Right kidney (tissue), 1 donor: ENCODE results near the gene GTF2B.
"Not testable (repeated sequence)": the region's sequence is repeated elsewhere in the genome, so short reads cannot be mapped to it uniquely, and the experiment has no call there.

Experiments used
- DNase-seq: peaks from one replicate; pipeline ENCODE4 v3.0.0-alpha.2; 2016

The GTF2B gene

GRCh38 chr1:88890131-88890530 lies 1.2 kb downstream of the GTF2B start:
- no peak for DNase-seq

- no peak for DNase-seq
Measured at GRCh38 chr1:88888750-88889149, 2.6 kb downstream of the GTF2B start.

DNA sequence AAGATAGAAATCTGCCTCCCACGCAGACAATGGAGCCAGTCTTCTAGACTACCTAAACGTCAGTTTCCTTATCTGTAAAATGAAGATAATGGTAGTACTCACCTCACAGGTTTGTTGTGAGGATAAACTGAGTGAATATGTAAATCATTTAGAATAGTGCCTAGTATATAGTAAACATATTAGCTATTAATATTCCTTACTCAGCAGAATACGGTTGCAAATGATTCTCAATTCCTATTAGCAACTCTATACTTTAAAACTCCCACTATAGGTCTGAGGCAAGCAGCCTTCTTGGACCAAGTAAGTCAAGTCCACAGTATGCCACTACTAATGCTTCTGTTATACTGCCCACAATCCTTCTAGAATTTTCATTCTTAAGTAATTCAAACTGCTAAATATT lies 5.4 kb downstream of the GTF2B start:
- no peak for DNase-seq

GRCh38 chr1:88883156-88883555 lies 8.2 kb downstream of the GTF2B start:
- DNase-seq, result no peak

DNA sequence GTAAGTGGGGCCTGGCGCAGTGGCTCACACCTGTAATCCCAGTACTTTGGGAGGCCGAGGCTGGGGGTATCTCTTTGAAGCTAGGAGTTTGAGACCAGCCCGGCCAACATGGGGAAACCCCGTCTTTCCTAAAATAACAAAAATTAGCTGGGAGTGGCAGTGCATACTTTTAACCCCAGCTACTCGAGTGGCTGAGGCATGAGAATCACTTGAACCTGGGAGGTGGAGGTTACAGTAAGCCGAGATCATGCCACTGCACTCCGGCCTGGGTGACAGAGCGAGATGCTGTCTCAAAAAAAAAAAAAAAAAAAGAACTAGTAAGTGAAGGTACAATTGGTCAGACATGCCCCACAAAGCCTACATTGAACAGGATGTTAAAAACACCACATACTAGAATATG lies 10.7 kb downstream of the GTF2B start:
- not testable (repeated sequence) for DNase-seq

DNA sequence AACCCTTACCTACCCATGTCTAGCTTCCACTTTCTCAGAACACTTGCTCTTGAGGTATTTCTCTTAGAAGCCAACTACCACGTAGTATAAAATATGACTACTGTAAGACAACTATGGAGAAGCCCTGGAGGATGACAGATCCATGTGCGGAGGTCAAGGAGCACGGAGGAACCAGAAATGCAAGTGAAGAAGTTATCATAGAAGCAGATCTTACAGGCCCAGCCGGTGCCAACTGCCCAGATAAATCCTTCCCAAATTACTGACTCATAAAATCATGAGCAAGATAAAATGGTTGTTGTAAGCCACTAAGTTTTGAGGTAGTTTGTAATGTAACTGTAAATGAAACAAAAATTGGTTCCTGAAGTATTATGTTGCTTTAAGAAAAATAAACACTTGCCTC lies 12.6 kb downstream of the GTF2B start:
- DNase-seq, result no peak

DNA sequence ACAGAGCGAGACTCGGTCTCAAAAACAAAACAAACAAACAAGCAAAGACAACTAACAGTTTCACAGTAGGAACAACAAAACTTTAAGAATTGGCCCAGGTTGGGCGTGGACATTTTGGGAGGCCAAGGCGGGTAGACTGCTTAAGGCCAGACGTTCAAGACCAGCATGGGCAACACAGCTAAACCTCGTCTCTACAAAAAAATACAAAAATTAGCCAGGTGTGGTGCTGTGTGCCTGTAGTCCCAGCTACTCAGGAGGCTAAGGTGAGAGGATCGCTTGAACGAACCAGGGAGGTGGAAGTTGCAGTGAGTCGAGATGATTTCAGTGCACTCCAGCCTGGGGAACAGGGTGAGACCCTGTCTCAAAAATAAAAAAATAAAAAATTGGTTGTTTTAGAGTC lies 13.5 kb downstream of the GTF2B start:
- no peak for DNase-seq

GRCh38 chr1:88877382-88877825 lies 14.0 kb downstream of the GTF2B start:
- no peak for DNase-seq

DNA sequence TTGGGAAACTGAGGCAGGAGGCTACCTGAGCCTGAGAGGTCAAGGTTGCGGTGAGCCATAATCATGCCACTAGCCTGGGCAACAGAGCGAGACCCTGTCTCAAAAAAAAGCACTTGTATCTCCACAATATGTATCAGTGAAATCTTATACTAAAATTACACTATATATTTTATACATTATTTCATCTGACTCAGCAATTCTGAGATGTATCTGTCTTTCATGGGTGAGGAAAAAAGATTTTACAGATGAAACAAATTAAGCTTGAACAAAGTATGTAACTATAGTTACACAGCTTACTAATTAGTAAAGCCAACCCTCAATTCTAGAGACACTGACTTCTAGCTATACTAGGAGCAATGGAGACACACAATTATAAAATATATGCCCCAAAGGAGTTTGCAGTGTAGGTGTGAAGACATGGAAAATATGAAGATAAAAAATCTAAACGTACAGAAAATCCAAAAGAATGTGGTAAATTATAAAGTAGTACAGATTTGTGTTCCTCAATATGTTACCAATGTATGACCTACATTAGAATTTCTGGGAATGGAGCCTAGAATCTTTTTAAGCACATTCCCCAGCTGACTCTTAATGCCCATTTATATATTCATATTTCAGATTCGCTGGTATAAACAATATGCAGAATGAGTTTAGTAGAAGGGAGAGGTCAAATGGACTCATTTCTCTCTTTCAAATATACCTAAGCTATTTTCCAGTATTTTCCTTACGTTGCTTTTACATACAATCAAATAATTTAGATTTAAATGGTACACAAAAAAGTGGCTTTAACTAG lies 14.6 kb downstream of the GTF2B start:
- no peak for DNase-seq

DNA sequence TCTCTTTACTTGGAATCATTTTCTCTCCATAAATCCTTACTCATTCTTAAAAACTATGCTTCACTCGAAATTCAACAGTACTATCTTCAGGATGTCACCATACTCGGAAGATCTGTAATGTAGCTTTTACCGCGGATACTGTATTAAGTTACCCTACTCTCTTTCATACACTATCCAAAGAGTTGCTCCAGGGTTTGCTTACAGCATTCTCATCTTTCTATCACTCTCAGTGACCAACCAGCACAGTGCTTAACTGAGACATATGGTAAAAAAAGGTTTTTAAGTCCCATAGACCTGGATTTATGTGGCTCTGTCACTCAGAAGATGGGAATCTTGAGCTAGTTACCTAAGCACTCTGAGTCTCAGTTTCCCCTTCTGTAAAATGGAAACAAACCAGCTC lies 15.8 kb downstream of the GTF2B start:
- no peak for DNase-seq

GRCh38 chr1:88873737-88874349 lies 17.5 kb downstream of the GTF2B start:
- no peak for DNase-seq

DNA sequence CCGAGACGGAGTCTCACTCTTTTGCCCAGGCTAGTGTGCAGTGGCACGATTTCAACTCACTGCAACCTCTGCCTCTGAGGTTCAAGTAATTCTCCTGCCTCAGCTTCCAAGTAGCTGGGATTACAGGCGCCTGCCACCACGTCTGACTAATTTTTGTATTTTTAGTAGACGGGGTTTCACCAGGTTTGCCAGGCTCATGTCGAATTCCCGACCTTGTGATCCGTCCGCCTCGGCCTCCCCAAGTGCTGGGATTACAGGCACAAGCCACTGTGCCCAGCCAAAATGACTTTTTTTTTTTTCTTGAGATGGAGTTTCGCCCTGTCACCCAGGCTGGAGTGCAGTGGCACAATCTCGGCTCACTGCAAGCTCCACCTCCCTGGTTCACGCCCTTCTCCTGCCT lies 21.7 kb downstream of the GTF2B start:
- DNase-seq, result not testable (repeated sequence)

GRCh38 chr1:88867743-88868521 lies 23.4 kb downstream of the GTF2B start:
- no peak for DNase-seq

- DNase-seq, result no peak
Measured at GRCh38 chr1:88851303-88852063, 39.9 kb downstream of the GTF2B start.

GRCh38 chr1:88847643-88848042 lies 43.7 kb downstream of the GTF2B start:
- no peak for DNase-seq

- DNase-seq, result no peak
Measured at GRCh38 chr1:88825721-88826120, 65.6 kb downstream of the GTF2B start.

DNA sequence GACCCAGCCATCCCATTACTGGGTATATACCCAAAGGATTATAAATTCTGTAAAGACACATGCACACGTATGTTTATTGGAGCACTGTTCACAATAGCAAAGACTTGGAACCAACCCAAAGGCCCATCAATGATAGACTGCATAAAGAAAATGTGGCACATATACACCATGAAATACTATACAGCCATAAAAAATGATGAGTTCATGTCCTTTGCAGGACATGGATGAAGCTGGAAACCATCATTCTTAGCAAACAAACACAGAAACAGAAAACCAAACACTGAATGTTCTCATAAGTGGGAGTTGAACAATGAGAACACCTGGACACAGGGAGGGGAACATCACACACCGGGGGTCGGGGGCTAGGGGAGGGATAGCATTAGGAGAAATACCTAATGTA lies 71.7 kb downstream of the GTF2B start:
- DNase-seq, result not testable (repeated sequence)

DNA sequence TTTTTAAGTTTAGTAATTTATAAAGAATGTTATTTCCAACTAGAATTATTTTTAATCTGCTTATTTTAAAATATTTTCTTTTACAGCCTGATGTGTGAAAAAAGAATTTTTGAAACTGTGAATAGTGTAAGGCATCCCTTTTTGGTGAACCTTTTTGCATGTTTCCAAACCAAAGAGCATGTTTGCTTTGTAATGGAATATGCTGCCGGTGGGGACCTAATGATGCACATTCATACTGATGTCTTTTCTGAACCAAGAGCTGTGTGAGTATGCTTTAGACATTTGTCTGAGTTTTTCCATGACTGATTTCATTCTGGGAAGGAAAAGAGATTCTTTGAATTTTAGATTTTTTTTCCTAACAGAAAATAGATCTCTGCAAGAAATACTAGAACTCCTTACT lies 77.9 kb downstream of the GTF2B start:
- no peak for DNase-seq

DNA sequence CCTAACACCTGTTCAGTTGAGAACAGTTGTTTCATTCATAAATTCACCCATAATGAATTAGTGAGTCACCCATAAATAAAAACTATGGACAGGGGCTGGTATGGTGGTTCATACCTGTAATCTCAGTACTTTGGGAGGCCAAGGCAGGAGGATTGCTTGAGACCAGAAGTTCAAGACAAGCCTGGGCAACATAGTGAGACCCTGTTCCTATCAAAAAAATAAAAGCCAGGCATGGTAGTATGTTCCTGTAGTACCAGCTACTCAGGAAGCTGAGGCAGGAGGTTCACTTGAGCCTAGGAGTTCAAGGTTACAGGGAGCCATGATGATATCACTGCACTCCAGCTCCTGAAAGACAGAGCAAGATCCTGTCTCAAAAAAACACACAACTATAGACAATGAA lies 79.0 kb downstream of the GTF2B start:
- no peak for DNase-seq

GRCh38 chr1:88803444-88803843 lies 87.9 kb downstream of the GTF2B start:
- DNase-seq, result no peak

GRCh38 chr1:88802950-88803349 lies 88.4 kb downstream of the GTF2B start:
- no peak for DNase-seq
